Activated gamma-delta T cell treated with Interleukin-2 at 50 U/mL for 16 hours (primary cell): Measurements from ENCODE around the gene PEMT.
A peak's percentile ranks its signal among the peaks of the same experiment; 100 is the strongest.
"Not testable (repeated sequence)": the region's sequence is repeated elsewhere in the genome, so short reads cannot be mapped to it uniquely, and the experiment has no call there.

Experiments
- DNase-seq: peaks from one replicate; pipeline ENCODE4 v3.0.0-alpha.2; 2020

Gene PEMT

DNA sequence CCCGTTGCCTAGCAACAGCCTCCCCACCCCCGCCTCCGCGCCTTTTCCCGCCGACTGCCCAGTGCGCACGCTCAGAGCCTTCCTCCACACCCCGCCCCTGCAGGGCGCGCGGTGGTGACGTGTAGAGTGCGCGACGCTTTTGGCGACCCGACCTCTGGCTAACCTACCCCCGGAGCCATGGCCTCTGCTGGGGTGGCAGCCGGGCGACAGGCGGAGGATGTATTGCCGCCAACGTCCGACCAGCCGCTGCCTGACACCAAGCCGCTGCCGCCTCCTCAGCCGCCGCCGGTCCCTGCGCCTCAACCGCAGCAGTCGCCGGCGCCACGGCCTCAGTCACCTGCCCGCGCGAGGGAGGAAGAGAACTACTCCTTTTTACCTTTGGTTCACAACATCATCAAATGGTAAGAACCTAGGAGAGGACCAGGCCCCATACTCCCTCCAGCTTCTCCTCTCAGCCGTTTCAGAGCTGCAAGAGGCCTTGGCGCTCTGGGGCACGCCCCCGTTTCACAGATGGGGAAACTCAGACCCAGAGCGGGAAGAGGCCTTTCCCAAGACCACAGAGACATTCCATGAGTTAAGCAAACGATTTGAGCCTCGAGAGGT, 114.5 kb downstream of the PEMT start, which contains the start of gene MED9:
TSS of gene MED9 (plus strand) at position 136 of the 603 bp plus-strand sequence. CDS start at position 178, 42 bp downstream.
- DNase-seq = peak; percentile 93

GRCh38 chr17:17474341-17474740, 117.2 kb downstream of the PEMT start:
- DNase-seq = no peak

GRCh38 chr17:17472333-17472920, 119.1 kb downstream of the PEMT start:
- DNase-seq = no peak

- no peak for DNase-seq
These were observed 121.5 kb downstream of the PEMT start for GRCh38 chr17:17469996-17470395.

- DNase-seq = no peak
These were observed 122.2 kb downstream of the PEMT start for GRCh38 chr17:17469358-17469757.

DNA sequence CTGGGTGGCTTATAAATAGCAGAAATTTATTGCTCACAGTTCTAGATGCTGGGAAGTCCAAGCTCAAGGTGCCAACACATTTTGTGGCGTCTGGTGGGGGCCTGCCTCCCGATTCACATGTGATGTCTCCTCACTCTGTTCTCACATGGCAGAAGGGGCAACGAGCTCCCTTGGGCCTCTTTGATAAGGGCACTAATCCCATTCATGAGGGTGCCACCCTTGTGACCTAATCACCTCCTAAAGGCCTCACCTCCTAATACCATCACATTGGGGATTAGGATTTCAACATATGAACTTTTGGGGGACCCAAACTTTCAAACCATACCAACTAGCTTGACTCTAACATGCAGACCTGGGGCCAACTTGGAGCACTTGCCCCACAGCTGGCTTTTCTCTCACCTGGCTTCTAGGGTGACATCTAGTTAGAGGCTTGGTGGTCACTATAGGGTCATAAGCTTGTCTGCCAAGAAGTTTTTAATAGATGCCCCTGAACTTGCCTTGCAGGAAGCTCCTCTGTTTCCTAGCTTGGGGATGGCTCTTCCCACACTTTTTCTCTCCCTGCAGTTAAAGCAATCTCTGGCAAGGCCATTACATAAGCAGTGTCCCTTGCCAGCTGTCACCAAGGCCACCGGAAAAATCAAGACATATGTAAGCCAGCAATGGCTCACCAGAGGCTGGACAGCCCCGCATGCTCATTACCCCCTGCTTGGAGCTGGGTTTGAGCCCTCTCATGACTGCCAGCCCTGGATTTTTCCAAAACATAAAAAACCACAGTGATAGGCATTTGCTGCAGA, 123.1 kb downstream of the PEMT start:
- no peak for DNase-seq

- DNase-seq = no peak
These were observed 123.8 kb downstream of the PEMT start for GRCh38 chr17:17467720-17468119.

- DNase-seq = no peak
These were observed 124.5 kb downstream of the PEMT start for GRCh38 chr17:17467016-17467415.

- no peak for DNase-seq
These were observed 125.0 kb downstream of the PEMT start for GRCh38 chr17:17466511-17466910.

GRCh38 chr17:17465878-17466277, 125.6 kb downstream of the PEMT start:
- not testable (repeated sequence) for DNase-seq

DNA sequence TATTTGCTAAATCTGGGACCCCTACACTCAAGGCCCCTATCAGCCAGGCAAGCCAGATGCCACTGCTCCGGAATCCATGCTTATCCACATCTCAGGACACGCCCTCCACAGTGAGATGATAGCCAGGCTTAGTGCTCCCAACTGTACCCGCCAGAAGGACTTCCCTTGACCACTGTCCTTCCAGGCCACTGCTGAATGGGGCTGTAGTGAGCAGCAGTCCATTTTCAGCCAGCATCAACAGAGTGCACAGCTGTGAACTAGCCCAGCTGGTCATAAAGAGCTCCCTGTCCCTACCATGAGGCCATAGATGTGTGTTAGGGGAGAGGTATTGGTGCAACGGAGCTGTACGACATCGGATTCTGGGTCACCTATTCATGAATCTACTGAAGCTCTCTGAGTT, 127.7 kb downstream of the PEMT start:
- no peak for DNase-seq

DNA sequence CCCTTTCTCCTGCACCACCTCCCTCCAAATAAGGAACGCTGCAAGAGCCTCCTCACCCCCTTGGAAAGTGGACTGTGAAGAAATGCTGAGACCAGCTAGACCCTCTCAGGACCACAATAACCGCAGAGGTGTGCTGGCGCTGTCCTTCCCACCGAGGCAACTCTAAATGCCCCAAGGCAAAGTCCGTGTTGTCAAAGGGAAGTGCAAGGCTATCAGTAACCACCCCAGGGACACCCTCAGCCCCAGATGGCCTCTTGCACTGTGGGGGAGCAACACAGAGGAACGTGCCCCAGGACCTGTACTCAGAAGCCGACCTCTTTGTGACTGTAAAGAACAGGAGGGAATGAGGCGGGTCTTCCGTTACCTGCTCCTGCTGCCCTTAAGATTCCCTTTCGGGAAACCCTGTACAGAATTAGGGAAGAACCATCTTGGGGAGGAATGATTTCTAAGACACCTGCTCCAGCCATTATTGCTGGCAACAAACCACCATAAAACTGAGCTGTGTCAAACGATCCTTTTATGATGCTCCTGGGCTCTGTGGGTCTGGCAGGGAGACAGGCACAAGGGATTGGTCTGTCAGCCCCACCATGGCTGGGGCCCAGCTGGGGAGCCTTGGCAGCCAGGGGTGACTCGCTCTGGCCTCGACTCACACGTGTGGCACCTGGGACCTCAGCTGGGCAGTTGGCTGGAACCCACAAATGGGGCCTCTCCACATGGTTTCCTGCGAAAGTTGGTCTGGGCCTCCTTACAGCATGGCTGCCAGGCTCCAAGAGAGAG, 129.3 kb downstream of the PEMT start:
- no peak for DNase-seq

- DNase-seq = no peak
These were observed 131.5 kb downstream of the PEMT start for GRCh38 chr17:17460038-17460437.

DNA sequence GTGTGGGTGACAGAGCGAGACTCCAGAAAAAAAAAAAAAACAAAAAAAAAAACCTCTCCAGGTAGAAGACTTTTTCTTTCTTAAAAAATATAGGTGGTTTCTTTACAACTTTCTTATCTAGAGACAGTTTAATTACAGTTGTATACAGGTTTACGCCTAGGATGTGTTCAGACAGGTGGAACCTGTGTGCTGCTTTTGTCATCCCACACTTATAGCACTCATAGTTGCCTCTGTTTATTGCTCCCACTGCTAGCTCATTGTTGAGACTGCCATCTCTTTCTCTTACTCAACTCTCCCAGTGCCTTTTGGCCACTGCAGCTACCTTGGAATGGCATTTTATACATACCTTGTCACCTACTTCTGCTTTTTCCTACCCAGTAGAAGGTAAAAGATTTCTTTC, 133.8 kb downstream of the PEMT start:
- DNase-seq = no peak

- no peak for DNase-seq
These were observed 135.3 kb downstream of the PEMT start for GRCh38 chr17:17456251-17456650.
